SIG-M5 treated with dmso at 0.1 percent for 504 hours (cell line): ENCODE measurements around the gene PRSS56.
"Not testable (repeated sequence)": the region's sequence is repeated elsewhere in the genome, so short reads cannot be mapped to it uniquely, and the experiment has no call there.

Source experiments
- DNase-seq: peaks from one replicate; lab custom pipeline; 2025; ENCODE audit not compliant: unreplicated experiment; lab: John Stamatoyannopoulos, UW

The PRSS56 gene

DNA sequence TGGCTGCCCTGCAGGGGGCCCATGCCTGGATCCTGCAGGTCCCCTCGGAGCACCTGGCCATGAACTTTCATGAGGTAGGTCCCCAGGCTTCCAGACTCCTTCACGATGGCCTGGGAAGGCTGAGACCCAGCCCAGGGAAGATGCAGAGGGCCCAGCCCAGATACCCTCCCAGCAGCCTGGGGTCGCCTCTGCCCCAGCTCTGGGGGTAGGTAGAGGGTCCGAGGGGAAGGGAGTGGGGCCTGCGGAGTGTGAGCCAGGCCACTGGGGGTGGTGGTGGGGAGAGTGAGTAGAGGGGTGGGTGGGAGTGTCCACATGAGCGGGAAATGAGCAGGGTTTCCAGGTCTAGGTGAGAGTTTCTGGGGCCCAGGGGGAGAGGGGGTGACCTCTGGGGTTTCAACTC, 4.6 kb downstream of the PRSS56 start:
- DNase-seq: no peak

DNA sequence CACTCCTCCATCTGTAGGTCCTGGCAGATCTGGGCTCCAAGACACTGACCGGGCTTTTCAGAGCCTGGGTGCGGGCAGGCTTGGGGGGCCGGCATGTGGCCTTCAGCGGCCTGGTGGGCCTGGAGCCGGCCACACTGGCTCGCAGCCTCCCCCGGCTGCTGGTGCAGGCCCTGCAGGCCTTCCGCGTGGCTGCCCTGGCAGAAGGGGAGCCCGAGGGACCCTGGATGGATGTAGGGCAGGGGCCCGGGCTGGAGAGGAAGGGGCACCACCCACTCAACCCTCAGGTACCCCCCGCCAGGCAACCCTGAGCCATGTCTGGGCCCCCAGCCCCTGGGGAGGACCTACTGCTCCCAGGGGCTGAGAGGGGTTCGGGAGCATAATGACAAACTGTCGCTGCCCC, 5.0 kb downstream of the PRSS56 start:
- no peak for DNase-seq

DNA sequence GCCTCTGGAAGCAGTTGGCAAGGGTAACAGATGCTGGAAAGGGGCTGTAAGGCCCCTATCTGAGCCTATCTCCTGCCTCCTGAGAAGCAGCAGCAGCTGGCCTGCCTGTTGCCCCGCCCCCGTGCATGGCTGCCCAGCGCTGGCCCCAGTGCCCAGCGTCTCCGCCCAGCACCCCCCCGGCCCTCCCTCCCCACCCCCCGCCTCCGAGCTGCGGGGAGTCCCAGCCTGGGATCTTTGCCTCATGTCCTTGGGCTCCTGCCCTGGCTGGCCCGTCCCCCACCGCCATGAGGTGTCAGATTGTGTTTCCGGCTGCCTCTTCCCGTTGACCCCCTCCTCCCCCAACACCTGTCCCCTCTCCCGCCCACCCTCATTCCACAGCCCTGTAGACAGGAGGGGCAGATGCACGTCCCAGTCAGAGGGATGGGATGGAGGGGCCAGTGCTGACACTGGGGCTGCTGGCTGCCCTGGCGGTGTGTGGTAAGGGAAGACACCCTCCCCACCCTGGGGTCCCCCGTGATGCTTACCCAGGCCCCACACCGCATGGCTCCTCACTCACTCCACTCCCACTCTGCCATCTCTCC, 5.7 kb downstream of the PRSS56 start, which contains the start of gene CHRND:
Gene CHRND (plus strand): TSS at position 370 of the 581 bp plus-strand sequence. CDS start 56 bp downstream, at position 426.
- DNase-seq: no peak

DNA sequence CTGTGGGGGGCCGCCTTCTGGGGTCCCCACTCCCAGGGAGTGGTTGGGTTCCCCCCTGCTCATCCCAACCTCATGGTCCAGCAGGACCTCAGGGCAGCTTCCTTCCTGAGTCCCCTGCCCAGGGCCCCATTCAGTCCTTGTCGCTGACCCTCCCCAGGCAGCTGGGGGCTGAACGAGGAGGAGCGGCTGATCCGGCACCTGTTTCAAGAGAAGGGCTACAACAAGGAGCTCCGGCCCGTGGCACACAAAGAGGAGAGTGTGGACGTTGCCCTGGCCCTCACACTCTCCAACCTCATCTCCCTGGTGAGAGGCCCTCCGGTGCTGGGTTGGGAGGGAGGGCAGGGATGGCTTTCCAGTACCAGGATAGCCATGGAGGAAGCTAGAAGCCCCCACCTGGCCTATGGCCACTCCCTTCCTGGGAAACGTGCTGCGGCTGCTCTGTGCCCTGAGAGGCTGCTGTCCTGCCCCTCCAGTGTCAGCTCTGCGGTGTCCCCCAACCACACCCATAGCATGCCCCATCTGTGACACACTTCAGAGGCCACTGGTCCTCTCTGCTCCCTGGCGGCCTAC, 6.3 kb downstream of the PRSS56 start:
- no peak for DNase-seq

- DNase-seq: no peak
Observed at GRCh38 chr2:232527905-232528470, 7.8 kb downstream of the PRSS56 start.

- DNase-seq: no peak
Observed at GRCh38 chr2:232528746-232529460, 8.7 kb downstream of the PRSS56 start.

- DNase-seq: no peak
Observed at GRCh38 chr2:232529806-232530547, 9.8 kb downstream of the PRSS56 start.

GRCh38 chr2:232530626-232531260, 10.6 kb downstream of the PRSS56 start:
- DNase-seq: no peak

- no peak for DNase-seq
Observed at GRCh38 chr2:232532419-232532818, 12.2 kb downstream of the PRSS56 start.

DNA sequence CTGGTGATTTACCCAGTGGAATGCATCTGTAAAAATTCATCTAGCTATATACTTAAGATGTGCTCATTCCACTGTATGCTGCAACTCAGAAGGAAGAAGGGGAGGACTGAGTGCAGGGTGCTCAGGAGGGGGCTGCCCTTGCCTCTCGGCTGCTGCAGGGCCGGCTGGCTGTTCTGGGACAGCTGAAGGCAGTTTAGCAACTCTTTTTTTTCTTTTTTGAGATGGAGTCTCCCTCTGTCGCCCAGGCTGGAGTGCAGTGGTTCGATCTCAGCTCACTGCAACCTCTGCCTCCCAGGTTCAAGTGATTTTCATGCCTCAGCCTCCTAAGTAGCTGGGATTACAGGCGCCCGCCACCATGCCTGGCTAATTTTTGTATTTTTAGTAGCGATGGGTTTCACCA, 12.6 kb downstream of the PRSS56 start:
- DNase-seq: not testable (repeated sequence)

DNA sequence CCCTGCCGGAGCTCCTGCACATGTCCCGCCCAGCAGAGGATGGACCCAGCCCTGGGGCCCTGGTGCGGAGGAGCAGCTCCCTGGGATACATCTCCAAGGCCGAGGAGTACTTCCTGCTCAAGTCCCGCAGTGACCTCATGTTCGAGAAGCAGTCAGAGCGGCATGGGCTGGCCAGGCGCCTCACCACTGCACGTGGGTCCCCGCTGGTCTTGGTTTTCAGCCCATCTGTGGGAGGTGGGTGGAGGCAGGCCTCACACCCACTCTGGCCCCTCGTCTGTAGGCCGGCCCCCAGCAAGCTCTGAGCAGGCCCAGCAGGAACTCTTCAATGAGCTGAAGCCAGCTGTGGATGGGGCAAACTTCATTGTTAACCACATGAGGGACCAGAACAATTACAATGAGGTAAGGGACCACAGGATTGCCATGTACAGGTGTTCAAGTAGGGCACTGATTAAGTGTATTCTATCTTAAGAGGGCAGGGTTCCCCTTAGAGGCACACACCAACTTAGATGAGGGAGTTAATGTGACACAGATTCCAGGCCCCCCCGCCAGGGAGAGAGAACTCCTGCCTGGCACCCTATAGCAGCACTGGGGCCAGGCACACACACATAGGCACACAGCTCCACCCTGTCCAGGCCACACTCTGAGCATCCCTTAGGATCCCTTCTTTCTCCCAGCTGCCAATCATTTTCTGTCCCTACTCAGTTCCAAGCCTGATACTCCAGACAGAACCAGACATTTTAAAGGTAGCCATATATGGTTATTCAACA, 13.9 kb downstream of the PRSS56 start:
- no peak for DNase-seq

- no peak for DNase-seq
Observed at GRCh38 chr2:232534940-232535651, 14.9 kb downstream of the PRSS56 start.

- DNase-seq: no peak
Observed at GRCh38 chr2:232535761-232536530, 15.8 kb downstream of the PRSS56 start.

DNA sequence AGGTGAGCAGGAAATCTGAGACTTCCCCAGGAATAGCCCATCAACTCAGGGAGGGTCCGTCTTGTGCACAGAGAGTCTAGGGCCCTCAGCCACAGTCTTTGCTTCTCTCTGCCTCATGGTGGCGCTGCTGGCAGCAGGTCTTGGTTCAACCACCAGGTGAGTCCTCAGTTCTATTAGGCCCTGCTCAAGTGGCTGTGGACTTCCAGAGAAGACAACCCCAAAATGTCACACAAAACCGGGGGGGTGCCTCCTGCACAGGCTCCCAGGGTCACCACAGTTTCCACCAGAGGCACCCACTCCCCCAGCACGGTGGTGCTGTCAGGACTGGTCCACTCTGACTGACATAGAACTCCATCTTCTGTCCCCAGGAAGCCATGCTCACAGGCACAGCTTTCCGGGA, 16.9 kb downstream of the PRSS56 start:
- DNase-seq: no peak

- no peak for DNase-seq
Observed at GRCh38 chr2:232537499-232537898, 17.3 kb downstream of the PRSS56 start.

GRCh38 chr2:232538671-232539070, 18.5 kb downstream of the PRSS56 start:
- DNase-seq: no peak

DNA sequence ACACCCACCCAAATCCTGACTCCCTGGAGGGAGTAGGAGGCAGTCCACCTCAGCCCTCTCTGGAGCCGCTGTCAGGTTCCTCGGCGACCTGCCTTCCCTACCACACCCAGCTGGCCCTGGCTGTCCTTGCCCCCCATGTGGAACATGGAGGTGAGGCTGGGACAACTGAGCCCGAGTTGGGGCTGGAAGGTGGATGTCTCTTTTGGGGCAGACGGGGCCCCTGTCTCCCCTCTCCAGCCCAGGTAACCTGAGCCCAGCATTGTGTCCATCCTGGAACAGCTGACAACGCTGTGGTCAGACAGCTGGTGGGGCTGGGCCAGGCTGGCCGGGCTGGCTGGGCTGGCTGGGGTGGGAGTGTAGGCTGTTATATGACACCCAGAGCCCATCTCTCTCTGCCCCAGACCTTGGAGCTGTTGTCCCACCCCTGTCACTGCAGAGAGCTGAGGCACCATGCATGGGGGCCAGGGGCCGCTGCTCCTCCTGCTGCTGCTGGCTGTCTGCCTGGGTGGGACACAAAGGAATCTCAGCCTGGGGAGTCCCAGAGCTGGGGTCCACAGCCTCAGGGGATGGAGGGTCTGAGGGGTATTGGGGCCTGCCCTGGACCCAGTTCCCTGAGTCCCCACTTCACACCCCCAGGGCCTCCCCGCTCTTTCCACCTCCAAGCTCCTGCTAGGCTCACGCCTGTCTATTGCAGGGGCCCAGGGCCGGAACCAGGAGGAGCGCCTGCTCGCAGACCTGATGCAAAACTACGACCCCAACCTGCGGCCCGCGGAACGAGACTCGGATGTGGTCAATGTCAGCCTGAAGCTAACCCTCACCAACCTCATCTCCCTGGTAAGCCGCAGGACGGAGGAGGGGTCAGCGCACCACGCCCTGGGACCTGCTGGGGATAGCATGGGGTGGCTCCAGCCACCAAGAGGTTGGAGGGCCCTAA, 19.4 kb downstream of the PRSS56 start, which contains the start of gene CHRNG:
Gene CHRNG (plus strand): TSS at position 395 of the 934 bp plus-strand sequence. CDS start 56 bp downstream, at position 451.
- DNase-seq: no peak
